ENCODE measurements around the gene NDUFAB1. TPM values are rescaled to one million over a fixed set of nuclear protein-coding genes. Genes with fewer than 3 reads are reported as not detected.

Gene NDUFAB1
- total and polyA plus RNA-seq, 2 of the 13 experiments (the other 11 are each of a cell fraction or from before 2014, with no cell fraction given): 221 to 601 TPM

- TF ChIP-seq ZNF318 (CRISPR knock-in tag; IDR thresholded peaks at IDR 0.05): peak; percentile 84; the same call in 1 of the 2 replicates
- TF ChIP-seq ZNF556 (CRISPR knock-in tag; IDR thresholded peaks at IDR 0.05; ENCODE audit: borderline replicate concordance): no peak; the same call in 1 of the 2 replicates
- TF ChIP-seq, protein P1, sequence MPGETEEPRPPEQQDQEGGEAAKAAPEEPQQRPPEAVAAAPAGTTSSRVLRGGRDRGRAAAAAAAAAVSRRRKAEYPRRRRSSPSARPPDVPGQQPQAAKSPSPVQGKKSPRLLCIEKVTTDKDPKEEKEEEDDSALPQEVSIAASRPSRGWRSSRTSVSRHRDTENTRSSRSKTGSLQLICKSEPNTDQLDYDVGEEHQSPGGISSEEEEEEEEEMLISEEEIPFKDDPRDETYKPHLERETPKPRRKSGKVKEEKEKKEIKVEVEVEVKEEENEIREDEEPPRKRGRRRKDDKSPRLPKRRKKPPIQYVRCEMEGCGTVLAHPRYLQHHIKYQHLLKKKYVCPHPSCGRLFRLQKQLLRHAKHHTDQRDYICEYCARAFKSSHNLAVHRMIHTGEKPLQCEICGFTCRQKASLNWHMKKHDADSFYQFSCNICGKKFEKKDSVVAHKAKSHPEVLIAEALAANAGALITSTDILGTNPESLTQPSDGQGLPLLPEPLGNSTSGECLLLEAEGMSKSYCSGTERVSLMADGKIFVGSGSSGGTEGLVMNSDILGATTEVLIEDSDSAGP (CRISPR knock-in tag; IDR thresholded peaks at IDR 0.05; ENCODE audit: borderline replicate concordance): peak; percentile 97
- TF ChIP-seq NFKBIZ (CRISPR knock-in tag; IDR thresholded peaks at IDR 0.05): 0 out of 2 replicates have a peak, but pooled peaks have one; percentile 89
- peak; percentile 71 for TF ChIP-seq FOXO1 (CRISPR knock-in tag; IDR thresholded peaks at IDR 0.05)
- TF ChIP-seq ZNF280D (CRISPR knock-in tag; IDR thresholded peaks at IDR 0.05): peak; percentile 94; the same call in 1 of the 2 replicates
- TF ChIP-seq RXRA (CRISPR knock-in tag; IDR thresholded peaks at IDR 0.05): peak; percentile 90
- peak; percentile 69; the same call in 1 of the 2 replicates for TF ChIP-seq ZBTB7B (CRISPR knock-in tag; IDR thresholded peaks at IDR 0.05)
- peak; percentile 39; the same call in 1 of the 2 replicates for TF ChIP-seq HHEX (CRISPR knock-in tag; IDR thresholded peaks at IDR 0.05)
- TF ChIP-seq, protein P2, sequence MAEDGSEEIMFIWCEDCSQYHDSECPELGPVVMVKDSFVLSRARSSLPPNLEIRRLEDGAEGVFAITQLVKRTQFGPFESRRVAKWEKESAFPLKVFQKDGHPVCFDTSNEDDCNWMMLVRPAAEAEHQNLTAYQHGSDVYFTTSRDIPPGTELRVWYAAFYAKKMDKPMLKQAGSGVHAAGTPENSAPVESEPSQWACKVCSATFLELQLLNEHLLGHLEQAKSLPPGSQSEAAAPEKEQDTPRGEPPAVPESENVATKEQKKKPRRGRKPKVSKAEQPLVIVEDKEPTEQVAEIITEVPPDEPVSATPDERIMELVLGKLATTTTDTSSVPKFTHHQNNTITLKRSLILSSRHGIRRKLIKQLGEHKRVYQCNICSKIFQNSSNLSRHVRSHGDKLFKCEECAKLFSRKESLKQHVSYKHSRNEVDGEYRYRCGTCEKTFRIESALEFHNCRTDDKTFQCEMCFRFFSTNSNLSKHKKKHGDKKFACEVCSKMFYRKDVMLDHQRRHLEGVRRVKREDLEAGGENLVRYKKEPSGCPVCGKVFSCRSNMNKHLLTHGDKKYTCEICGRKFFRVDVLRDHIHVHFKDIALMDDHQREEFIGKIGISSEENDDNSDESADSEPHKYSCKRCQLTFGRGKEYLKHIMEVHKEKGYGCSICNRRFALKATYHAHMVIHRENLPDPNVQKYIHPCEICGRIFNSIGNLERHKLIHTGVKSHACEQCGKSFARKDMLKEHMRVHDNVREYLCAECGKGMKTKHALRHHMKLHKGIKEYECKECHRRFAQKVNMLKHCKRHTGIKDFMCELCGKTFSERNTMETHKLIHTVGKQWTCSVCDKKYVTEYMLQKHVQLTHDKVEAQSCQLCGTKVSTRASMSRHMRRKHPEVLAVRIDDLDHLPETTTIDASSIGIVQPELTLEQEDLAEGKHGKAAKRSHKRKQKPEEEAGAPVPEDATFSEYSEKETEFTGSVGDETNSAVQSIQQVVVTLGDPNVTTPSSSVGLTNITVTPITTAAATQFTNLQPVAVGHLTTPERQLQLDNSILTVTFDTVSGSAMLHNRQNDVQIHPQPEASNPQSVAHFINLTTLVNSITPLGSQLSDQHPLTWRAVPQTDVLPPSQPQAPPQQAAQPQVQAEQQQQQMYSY (CRISPR knock-in tag; IDR thresholded peaks at IDR 0.05): peak; percentile 85; the same call in 1 of the 2 replicates
- TF ChIP-seq THAP11 (CRISPR knock-in tag; IDR thresholded peaks at IDR 0.05): peak; percentile 96
These were observed 45.0 kb upstream of the NDUFAB1 start, which contains the start of the genes DCTN5 and PALB2 (continued) for GRCh38 chr16:23640931-23641765.

Measured in HepG2 (cell line).